ENCODE measurements around the gene GAGE12J. TPM values are rescaled to one million over a fixed set of nuclear protein-coding genes. Genes with fewer than 3 reads are reported as not detected.

Gene GAGE12J
- total and polyA plus RNA-seq, 2 donors (not counting 1 experiment from before 2014, with no cell fraction given), result not detected

GRCh38 chrX:49273181-49273727 is 48.6 kb upstream of the GAGE12J start:
- H2AFZ ChIP-seq (ENCODE audit: insufficient read depth, low read depth, low read length, poor library complexity, severe bottlenecking), result no peak overlapping the region
- TF ChIP-seq EZH2 (IDR thresholded peaks at IDR 0.05; ENCODE audit: borderline replicate concordance, insufficient read depth, low read depth, low read length, poor library complexity, severe bottlenecking) (no peak), CTCF (IDR thresholded peaks at IDR 0.05) (no peak)
- H3K27ac ChIP-seq (ENCODE audit: low read length in 2 of 2), result no peak overlapping the region
- no peaks in the 10 kb centered on the region for H3K27me3 Mint-ChIP-seq
- H3K9ac ChIP-seq (ENCODE audit: low read length), result no peak overlapping the region
- H3K4me3 ChIP-seq (ENCODE audit: control extremely low read depth in 1 of 5, extremely low read depth in 1 of 5, insufficient read depth in 1 of 5, low read depth in 2 of 5, low read length in 4 of 5), result no peak overlapping the region
- ATAC-seq (ENCODE audit: low read depth) (no peak), DNase-seq (no peak)
- no peaks in the 10 kb centered on the region for H3K9me3 Mint-ChIP-seq (ENCODE audit: insufficient read depth)
- peaks cover 52% of the 10 kb centered on the region for H3K4me1 Mint-ChIP-seq
- WGBS (ENCODE audit: insufficient coverage), result 92% methylated on average over 2 of the region's 8 CpGs
- POLR2A ChIA-PET, result no interaction called here
- H3K27ac Mint-ChIP-seq, result no peak overlapping the region
- no peaks in the 10 kb centered on the region for H3K9me3 ChIP-seq (ENCODE audit: control extremely low read depth in 1 of 3, control insufficient read depth in 2 of 3, insufficient read depth in 1 of 3, low read length in 2 of 3)
- intact Hi-C loops (cut with micrococcal nuclease), result no loop called here
- H3K4me1 ChIP-seq (ENCODE audit: control insufficient read depth in 2 of 2, insufficient read depth in 2 of 2, low read length in 2 of 2), result peaks cover 23 to 35% of the 10 kb centered on the region in 2 donors
- no peaks in the 10 kb centered on the region for H3K27me3 ChIP-seq (replicated peaks in 1 of 4; ENCODE audit: control extremely low read depth in 1 of 4, control insufficient read depth in 3 of 4, insufficient read depth in 4 of 4, low read length in 3 of 4)
- H3K36me3 ChIP-seq (replicated peaks in 1 of 2; ENCODE audit: control extremely low read depth in 1 of 2, control insufficient read depth in 1 of 2, extremely low read depth in 1 of 2, insufficient read depth in 2 of 2, low read length in 1 of 2), result no peaks in the 10 kb centered on the region
- CTCF ChIA-PET, result no interaction called here
- H4K20me1 ChIP-seq (ENCODE audit: control insufficient read depth, insufficient read depth, low read length, poor library complexity, severe bottlenecking), result no peaks in the 10 kb centered on the region
- no peak overlapping the region for H3K4me2 ChIP-seq (replicated peaks; ENCODE audit: low read depth, low read length, poor library complexity, severe bottlenecking)
- no peak overlapping the region for H3K4me3 Mint-ChIP-seq
- H3K79me2 ChIP-seq (ENCODE audit: control insufficient read depth, insufficient read depth, low read length), result peaks cover 25% of the 10 kb centered on the region

GRCh38 chrX:49276207-49276606 is 45.6 kb upstream of the GAGE12J start:
- H4K20me1 ChIP-seq (ENCODE audit: control insufficient read depth, insufficient read depth, low read length, poor library complexity, severe bottlenecking), result no peaks in the 10 kb centered on the region
- H3K4me2 ChIP-seq (replicated peaks; ENCODE audit: low read depth, low read length, poor library complexity, severe bottlenecking), result no peak overlapping the region
- no peak overlapping the region for H2AFZ ChIP-seq (ENCODE audit: insufficient read depth, low read depth, low read length, poor library complexity, severe bottlenecking)
- CTCF ChIA-PET, result no interaction called here
- ATAC-seq (ENCODE audit: low read depth) (no peak), DNase-seq (no peak)
- no CpG with 5 or more reads among the region's 1 CpG for WGBS (ENCODE audit: insufficient coverage)
- H3K27me3 ChIP-seq (replicated peaks in 1 of 4; ENCODE audit: control extremely low read depth in 1 of 4, control insufficient read depth in 3 of 4, insufficient read depth in 4 of 4, low read length in 3 of 4), result no peaks in the 10 kb centered on the region
- Mint-ChIP-seq H3K27me3 (no peaks in the 10 kb centered on the region), H3K4me1 (peaks cover 40% of the 10 kb centered on the region), H3K4me3 (no peak overlapping the region), H3K9me3 (ENCODE audit: insufficient read depth) (no peaks in the 10 kb centered on the region), H3K27ac (no peak overlapping the region)
- no peaks in the 10 kb centered on the region for H3K9me3 ChIP-seq (ENCODE audit: control extremely low read depth in 1 of 3, control insufficient read depth in 2 of 3, insufficient read depth in 1 of 3, low read length in 2 of 3)
- intact Hi-C loops (cut with micrococcal nuclease), result no loop called here
- no peak for TF ChIP-seq EZH2 (IDR thresholded peaks at IDR 0.05; ENCODE audit: borderline replicate concordance, insufficient read depth, low read depth, low read length, poor library complexity, severe bottlenecking)
- TF ChIP-seq CTCF (IDR thresholded peaks at IDR 0.05), result no peak
- POLR2A ChIA-PET, result no interaction called here
- no peaks in the 10 kb centered on the region for H3K36me3 ChIP-seq (replicated peaks in 1 of 2; ENCODE audit: control extremely low read depth in 1 of 2, control insufficient read depth in 1 of 2, extremely low read depth in 1 of 2, insufficient read depth in 2 of 2, low read length in 1 of 2)
- H3K4me1 ChIP-seq (ENCODE audit: control insufficient read depth in 2 of 2, insufficient read depth in 2 of 2, low read length in 2 of 2), result peaks cover 15 to 22% of the 10 kb centered on the region in 2 donors
- no peak overlapping the region for H3K9ac ChIP-seq (ENCODE audit: low read length)
- H3K79me2 ChIP-seq (ENCODE audit: control insufficient read depth, insufficient read depth, low read length), result peaks cover 20% of the 10 kb centered on the region
- H3K27ac ChIP-seq (ENCODE audit: low read length in 2 of 2), result no peak overlapping the region
- no peak overlapping the region for H3K4me3 ChIP-seq (ENCODE audit: control extremely low read depth in 1 of 5, extremely low read depth in 1 of 5, insufficient read depth in 1 of 5, low read depth in 2 of 5, low read length in 4 of 5)
